Astrocyte of the hippocampus (primary cell): ENCODE results near the gene PRKCA.
"Not testable (repeated sequence)": the region's sequence is repeated elsewhere in the genome, so short reads cannot be mapped to it uniquely, and the experiment has no call there.

ENCODE experiments used
- DNase-seq: peaks from one replicate; pipeline ENCODE4 v3.0.0; 2011; ENCODE audit warnings: low read depth, low spot score

The PRKCA gene

DNA sequence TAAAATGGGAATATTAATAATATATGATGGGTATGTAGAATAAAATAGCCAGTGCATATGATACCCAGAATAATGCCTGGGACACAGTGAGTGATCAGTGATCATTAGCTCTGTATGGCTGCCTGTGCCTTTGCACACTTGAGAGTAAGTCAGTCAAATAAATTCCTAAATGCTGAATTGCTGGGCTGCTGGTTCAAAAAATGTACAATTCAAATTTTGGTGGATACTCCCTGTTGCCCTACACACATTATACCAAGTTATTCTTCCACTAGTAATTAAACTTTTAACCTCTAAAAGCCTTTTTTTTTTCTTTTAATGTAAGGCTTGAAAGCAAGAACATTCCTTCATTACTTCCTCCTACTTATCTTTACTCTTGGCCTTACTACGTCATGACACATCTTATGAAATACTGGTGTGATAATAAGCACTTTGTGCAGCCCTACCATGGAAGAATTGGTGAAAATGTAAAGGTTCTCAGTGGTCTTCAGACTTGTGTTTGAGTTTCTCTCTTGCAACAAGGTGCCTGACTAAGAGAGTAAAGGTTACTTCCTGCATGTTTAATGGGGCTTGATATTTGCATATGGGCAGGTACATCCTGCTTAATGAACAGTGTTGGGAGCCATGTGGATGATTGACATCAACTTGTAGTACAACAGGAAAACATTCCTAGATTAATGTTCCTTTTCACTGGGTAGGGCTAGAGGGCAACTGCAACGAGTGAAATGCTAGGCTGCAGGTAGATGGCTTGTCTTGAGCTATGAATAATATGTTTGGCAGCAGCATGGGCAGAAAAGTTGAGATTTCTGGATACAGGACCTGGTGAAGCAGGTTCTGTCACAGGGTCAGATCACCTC lies 84.3 kb downstream of the PRKCA start:
- no peak for DNase-seq

DNA sequence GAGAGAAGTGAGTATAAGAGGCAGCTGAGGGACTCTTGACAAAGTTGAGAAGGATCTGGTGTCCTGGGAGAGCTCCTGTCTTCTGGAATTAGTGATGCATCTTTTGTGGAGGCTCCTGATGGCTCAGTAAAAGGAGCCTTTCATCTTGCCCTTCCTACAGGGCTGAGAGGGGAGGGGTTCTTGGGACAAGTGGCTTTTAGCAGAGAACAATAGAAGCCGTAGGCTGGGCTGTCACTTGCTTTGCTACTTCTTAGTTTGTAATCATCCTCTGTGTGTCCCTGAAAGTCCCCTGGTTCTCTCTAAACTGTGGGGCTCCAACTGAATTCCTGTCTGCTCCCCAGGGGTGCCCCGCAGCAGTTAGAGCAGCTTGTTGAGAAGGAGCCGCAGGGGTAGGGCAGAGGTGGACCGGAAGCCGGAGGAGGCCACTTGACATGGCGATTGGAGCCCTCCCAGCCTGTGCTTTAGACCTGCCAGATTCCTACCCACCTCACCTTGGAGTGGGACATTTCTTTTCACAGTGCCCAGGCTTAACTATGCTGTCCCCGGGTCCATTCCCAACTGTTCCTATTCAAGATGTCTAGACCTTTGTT lies 85.1 kb downstream of the PRKCA start:
- DNase-seq = no peak

DNA sequence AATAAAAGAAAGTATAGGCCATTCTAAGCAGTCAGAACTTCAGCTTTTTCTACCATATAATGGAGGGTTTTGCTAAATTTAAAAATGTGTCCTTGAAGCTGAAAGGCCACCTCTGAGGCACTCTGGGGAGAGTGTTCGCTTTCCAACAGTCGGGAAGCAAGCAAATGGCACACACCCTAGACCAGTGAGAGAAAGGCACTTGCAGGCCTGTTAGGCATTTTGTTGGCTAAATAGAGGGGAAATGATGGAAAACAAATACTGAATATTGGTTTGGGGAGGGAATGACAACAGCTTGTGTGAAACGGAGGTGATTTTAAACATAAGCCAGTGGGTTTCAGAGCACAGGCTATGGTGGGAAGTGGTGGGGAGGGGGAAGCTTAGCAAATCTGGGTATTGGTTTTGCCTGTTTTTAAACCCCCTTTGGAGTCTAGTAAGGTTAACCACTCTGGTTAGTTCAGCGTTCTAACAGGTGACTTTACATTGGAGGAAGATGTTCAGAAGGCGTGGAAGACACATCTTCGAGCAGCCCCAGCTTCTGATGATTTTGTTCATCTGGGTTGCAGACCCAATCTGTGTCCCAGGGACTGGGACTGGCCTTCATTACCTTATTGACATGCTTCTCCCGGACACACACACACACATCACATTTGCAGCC lies 90.5 kb downstream of the PRKCA start:
- no peak for DNase-seq

DNA sequence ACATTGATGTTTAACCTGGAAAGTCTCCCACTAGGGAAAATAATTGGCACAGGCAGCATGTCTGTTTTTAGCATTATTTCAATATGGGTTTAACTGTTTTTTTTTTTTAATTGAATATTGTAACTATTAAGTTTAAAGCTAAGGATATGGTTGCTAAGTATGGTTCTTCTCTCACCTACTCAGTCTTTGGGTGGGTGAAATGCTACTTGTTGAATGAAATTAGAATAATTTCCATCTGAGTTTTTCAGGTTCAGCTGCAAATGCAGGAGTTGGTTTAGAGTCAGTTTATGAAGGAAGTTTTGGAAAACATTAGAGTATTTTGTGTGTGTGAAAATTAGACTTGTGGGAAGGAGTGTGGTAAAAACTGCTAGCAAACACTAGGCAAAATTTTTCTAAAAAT lies 93.5 kb downstream of the PRKCA start:
- DNase-seq = no peak

DNA sequence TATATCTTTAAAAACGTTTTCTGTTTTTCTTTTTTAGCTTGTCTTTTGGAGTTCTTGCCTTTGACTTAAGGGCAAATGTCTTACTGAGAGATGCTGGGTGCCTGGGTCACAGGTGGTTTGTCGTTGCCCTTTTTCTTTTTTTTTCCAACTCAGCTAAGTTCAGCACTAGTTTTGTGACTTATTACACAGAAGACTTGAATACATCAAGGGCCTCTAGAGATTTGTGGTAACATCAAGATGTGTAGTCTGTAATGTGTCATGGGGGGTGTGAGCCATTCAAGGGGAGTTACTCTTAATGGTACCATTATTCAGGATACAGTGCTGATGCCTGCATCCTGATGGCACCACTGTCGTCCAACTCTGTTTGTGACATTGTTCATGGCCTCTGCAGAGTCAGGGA lies 95.1 kb downstream of the PRKCA start:
- no peak for DNase-seq

DNA sequence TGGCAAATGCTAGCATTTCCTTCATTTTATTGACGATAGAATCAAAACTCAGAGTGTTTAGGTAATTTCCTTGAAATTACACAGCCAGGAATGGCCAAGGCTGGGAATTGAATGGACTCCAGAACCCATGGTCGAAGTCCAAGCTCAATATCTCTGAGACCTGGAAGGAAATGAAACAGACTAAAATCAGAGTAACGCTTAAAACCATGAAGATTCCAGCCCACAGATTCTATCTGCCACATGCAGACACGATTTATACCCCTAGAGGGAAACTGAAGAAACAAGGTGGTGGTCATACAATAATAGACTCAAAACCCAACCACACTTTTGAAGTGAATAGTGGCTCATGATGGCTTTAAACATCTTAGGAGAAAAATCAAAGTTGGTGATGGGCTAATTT lies 95.6 kb downstream of the PRKCA start:
- DNase-seq = no peak

DNA sequence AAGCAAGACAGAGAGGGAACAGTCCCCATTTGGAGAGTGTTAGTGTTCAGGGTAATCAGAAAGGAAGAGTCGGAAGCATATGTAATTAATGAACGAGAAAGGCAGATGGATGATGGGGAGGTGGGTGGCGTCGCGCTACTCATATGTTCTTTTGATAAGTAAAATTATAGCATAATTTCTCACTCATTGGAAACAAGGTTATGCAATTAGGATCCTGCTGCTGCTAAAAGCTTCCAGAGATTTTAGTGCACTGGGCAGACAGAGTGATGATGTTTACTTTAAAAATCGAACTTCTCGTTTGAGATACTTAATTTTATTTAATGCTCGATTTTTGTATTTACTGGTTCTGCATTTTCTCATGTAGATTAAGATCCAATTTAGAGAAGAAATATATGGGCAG lies 96.2 kb downstream of the PRKCA start:
- DNase-seq = no peak

DNA sequence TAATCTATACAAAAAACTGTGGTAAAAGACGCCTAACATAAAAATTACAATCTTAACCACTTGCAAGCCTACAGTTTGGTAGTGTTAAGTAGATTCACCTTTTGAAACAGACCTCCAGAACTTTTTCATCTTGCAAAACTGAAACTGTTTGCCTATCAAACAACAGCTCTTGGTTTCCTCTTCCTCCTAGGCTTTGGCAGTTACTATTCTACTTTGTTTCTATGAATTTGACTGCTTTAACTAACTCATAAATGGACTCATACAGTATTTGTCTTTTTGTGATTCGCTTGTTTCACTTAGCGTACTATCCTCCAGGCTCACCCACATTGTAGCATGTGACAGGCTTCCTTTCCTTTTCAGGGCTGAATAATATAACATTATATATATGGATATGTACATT lies 97.0 kb downstream of the PRKCA start:
- no peak for DNase-seq

DNA sequence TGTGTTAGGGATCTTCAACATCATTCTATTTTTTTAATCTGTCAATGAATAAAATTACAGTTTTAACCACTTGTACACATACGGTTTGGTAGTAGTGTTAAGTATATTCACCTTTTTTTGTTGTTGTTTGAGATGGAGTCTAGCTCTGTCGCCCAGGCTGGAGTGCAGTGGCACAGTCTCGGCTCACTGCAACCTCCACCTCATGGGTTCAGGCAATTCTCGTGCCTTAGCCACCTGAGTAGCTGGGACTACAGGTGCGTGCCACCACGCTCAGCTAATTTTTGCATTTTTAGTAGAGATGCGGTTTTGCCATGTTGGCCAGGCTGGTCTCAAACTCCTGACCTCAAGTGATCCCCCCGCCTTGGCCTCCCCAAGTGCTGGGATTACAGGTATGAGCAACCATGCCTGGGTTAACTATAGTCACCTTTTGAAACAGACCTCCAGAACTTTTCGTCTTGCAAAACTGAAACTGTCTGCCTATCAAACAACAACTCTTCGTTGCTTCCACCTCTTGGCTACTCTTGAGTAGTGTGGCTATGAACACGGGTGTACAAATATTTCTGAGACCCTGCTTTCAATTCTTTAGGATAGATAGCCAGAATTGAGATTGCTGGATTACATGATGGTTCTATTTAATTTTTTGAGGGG lies 97.8 kb downstream of the PRKCA start:
- not testable (repeated sequence) for DNase-seq

DNA sequence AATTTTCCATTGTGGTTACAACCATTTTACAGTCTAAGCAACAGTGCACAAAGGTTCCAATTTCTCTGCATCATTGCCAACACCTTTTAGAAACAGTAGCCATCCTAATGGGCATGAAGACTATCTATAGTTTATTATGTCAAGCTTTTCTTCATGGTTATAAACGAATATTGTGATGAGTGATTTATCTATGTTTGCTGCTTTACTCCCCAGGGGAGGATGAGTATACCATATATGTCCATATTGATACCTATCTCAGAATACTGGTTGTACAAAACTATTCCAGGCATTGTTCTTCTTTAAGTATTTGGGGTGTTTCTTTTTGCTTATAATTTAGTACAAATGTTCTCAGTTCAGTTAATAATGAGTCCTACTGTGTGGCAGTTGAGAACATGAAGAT lies 98.3 kb downstream of the PRKCA start:
- no peak for DNase-seq

DNA sequence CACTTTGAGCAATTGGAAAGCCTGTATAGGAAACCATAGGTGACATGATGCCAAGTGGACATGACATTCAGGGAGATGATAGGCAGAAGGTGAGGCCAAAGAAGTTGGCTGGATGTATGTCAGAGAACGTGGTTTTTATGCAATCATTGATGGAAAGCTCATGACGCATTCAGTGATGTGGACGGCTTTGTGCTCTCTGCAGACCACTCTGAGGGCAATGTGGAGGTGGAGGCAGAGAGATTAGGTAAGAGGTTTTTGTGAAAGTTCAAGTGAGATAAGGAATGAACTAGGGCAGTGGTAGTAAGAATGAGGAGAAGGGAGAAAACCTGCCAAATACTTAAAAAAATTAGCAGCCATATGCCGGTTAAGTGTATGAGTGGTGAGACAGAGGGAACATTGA lies 99.0 kb downstream of the PRKCA start:
- no peak for DNase-seq

DNA sequence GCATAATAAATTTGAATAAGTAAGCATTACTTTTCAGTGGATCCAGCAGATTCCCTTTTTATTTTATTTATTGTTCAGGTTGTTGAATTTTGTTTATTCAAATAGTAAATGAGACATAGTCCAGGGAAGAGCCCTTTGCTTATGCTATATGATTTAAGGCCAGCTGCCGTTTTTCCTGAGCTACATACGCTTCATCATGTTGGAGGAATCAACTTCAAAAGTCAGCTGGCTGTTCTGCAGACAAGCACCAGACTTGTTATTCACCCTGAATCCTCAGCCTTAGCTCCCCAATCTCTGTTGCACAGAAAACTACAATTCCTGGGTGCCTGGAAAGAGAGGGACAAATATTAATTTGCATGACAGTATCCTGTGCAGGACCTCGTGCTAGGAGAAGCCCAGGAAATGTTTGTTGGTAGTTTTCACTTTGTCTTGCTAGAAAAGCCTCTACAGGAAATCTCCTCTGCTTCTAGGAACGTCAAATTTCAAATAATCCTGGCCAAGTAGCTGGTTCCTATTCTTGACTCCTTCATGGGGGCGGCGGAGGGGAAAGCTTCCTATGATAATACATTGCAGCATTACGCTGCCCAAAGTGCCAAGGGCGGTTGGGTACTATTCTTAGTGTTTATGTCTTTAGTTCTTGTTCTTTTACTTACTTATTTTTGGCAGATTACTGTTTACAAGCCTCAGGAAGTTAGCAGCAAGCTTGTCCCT lies 101.6 kb downstream of the PRKCA start:
- no peak for DNase-seq

DNA sequence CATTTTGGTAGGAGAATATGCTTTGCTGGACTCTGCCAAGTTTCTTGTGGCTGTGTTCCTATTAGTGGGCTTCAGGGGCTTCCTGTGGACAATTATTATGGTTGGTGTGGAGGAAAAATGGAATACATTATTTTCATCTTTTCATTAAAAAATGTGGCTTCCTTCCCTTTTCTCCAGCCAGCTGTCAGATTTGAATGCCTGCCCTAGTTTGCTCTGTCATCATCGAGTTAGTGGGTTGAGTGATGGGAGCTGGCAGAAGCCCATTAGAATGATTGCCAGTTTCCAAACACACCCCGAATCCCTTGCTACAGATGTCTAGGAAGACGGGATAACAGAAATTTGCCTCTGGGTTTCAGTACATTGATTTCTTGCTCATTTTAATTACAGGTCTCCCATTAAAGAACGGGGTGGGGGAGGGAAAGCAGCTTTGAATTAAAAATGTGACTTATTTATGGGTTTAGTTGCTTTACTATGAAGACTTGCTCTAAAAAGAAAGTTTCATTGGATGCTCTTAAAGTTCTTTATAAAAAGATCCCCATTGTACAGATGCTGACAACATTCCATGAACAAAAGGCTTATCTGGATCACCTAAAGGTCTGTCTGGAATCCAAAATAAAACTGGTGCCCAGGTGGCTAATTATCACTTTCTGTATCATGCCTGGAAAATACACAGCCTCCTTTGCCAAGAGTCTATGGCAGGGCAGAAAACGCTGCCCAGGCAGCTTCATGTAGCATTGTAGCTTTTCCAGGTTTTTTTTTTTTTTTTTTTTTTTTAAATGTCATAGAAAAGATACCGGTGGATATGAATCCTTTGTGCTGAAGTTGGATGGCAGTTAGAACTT lies 103.6 kb downstream of the PRKCA start:
- no peak for DNase-seq

DNA sequence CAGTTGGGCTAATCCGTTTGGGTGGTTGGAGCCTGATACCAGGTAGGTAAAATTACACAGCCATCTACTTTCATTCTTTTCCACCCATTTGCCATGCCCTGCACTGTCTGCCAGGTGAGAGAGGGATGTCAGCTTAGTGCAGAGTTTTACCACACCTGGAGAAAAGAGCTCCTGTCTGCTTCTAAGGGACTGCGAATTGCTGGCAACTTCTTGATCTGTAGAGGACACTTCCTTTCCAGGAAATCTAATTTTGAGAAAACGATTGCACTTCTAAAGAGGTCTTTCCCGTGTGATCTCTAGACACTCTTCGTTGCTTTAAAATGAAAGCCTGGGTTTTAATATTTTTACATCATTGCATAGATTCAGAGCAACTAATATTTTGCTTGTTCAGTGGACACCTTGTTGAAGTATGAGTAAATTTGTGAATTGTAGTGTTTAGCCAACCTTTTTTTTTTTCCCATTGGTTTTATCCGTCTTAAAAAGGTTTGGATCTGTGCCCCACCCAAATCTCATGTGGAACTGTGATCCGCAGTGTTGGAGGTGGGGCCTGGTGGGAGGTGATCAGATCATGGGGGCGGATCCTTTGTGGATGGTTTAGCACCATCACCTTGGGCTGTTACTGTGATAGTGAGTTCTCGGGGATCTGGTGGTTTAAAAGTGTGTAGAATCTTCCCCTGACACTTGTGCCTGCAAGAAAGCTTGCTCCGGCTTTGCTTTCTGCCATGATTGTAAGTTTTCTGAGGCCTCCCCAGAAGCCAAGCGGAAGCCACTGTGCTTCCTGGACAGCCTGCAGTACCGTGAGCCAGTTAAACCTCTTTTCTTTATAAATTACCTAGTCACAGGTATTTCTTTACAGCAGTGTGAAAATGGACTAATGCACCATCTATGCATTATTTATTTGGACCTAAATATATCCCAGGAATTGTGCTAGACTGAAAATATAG lies 104.6 kb downstream of the PRKCA start:
- no peak for DNase-seq

DNA sequence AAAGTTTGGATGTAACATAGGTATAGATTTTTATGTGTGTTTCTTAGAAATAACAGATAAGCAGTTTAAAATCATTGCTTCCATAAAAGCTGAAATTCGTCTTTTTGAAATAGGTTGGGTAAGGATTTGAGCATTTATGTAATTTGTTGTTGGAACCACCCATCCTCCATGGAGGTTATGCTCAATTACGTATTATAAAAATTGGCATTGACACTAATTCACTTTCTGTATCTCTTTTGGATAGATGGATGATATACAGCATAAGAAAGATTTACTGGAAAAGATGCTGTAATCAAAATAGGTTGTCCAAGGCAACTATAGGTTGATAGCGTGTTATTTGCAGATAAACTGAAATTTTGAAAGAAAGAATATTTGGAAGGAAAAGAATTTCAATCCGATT lies 105.5 kb downstream of the PRKCA start:
- DNase-seq = no peak

DNA sequence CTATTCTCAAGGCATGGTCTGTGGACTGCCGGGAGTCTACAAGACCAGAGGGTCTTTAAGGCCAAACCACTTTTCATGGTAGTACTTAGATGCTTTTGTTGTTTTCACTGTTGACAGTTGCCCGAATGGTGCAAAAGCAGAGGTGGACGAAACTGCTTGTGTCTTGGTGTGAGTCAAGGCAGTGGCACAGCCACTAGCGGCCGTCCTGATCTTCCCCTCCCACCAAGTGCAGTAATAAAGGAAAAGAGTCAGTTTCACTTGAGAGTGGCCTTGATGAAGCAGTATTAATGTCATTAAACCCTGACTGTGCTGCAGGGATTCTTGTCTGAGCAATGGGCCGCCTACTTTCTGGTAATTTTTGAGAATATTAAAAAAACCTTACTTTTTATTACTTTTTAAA lies 109.1 kb downstream of the PRKCA start:
- no peak for DNase-seq

DNA sequence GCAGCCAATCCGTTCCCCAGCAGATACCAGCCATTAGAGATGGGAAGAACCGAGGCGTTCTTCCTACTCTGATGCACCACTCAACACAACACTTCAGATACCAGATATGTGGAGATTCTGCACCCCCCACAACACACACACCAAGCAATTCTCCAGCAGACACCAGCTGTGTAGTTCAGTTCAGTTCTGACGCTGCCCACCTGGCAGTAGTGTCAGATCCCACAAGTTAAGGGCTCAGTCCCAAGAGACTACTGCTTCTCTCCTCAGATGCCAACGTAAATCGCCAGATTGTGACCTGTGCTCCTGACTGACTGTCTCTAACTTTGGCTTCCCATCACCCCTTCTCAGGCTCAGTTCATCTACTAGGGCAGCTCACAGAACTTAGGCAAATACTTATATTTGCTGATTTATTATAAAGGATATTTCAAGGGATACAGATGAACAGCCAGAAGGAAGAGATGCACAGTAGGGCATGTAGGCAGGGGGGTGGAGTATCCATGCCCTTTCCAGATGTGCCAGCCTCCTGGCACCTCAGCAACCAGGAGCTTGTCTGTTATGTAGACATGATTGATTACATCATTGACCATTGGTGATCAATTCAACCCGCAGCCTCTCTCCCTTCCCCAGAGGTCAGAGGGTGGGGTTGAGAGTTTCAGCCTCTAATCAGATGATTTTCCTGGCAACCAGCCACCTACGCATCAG lies 110.6 kb downstream of the PRKCA start:
- no peak for DNase-seq

DNA sequence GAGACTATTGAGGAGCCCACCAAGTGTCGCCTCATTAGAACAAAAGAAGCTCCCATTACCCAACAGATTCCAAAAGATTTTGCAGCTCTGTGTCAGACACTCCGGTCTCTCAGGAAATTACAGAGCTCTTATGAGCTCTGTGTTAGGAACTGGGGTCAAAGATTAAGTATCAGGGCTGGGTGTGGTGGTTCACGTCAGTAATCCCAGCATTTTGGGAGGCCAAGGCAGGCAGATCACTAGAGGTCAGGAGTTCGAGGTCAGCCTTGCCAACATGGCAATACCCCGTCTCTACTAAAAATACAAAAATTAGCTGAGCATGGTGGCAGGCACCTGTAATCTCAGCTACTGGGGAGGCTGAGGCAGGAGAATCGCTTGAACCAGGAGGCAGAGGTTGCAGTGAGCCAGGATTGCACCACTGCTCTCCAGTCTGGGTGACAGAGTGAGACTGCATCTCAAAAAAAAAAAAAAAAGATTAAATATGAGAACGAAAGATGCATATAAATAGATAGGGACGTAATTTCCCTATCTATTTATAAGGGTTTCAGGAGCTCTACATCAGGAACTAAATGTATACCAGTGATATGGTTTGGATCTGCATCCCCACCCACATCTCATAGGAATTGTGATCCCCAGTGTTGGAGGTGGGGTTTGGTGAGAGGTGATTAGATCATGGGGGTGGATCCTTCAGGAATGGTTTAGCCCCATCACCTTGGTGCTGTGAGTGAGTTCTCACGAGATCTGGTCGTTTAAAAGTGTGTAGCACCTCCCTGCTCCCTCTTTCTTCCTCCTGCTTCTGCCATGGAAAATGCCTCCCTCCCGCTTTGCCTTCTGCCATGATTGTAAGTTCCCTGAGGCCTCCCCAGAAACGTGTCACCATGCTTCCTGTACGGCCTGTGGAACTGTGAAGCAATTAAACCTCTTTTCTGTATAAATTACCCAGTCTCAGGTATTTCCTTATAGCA lies 111.4 kb downstream of the PRKCA start:
- DNase-seq = no peak
